MM.1S (cell line): ENCODE data around the gene WFDC10B.
"Not testable (repeated sequence)": the region's sequence is repeated elsewhere in the genome, so short reads cannot be mapped to it uniquely, and the experiment has no call there.

Experiments used
- DNase-seq: peaks from one replicate; pipeline ENCODE4 v3.0.0-alpha.2; 2015
- H2AFZ ChIP-seq: fragments of 300-600 bp; sonication (generic); 2 replicates; pipeline ENCODE4 v1.6.0; 2016; ENCODE audit warnings: antibody characterized with exemption, low read length
- H3F3A ChIP-seq: fragments of 300-600 bp; sonication (generic); 2 replicates; pipeline ENCODE4 v1.6.1; 2016; ENCODE audit warnings: mild to moderate bottlenecking, antibody characterized with exemption, low read length, moderate library complexity, mixed read lengths; ENCODE audit not compliant: insufficient read depth
- H3K27ac ChIP-seq: fragments of 300-600 bp; sonication (generic); 2 replicates; pipeline ENCODE4 v1.5.1; 2016; ENCODE audit warnings: mild to moderate bottlenecking, low read length
- H3K27me3 ChIP-seq: fragments of 300-600 bp; sonication (generic); replicated peaks from 2 replicates; pipeline ENCODE4 v1.6.0; 2016; ENCODE audit warnings: low read length; ENCODE audit not compliant: insufficient read depth
- H3K36me3 ChIP-seq: fragments of 300-600 bp; sonication (generic); replicated peaks from 2 replicates; pipeline ENCODE4 v1.6.1; 2016; ENCODE audit warnings: mild to moderate bottlenecking, low read length, mixed read lengths; ENCODE audit not compliant: insufficient read depth
- H3K4me1 ChIP-seq: fragments of 300-600 bp; sonication (generic); 2 replicates; pipeline ENCODE4 v1.6.1; 2016; ENCODE audit warnings: low read length, mixed read lengths
- H3K4me2 ChIP-seq: fragments of 300-600 bp; sonication (generic); 2 replicates; pipeline ENCODE4 v1.6.0; 2016; ENCODE audit warnings: low read depth, low read length
- H3K4me3 ChIP-seq: fragments of 300-600 bp; sonication (generic); 2 replicates; pipeline ENCODE4 v1.5.1; 2016; ENCODE audit warnings: low read length, mixed read lengths
- H3K79me2 ChIP-seq: fragments of 300-600 bp; sonication (generic); 2 replicates; pipeline ENCODE4 v1.6.1; 2016; ENCODE audit warnings: mixed run types, low read length, mixed read lengths
- H3K9ac ChIP-seq: fragments of 300-600 bp; sonication (generic); 2 replicates; pipeline ENCODE4 v1.6.1; 2016; ENCODE audit warnings: low read length, mixed read lengths
- H3K9me2 ChIP-seq: fragments of 300-600 bp; sonication (generic); replicated peaks from 2 replicates; pipeline ENCODE4 v1.6.1; 2016; ENCODE audit warnings: mild to moderate bottlenecking, low read length, mixed read lengths; ENCODE audit not compliant: insufficient read depth
- H3K9me3 ChIP-seq: fragments of 300-600 bp; sonication (generic); replicated peaks from 2 replicates; pipeline ENCODE4 v1.6.1; 2016; ENCODE audit warnings: mild to moderate bottlenecking, low read length, mixed read lengths; ENCODE audit not compliant: insufficient read depth
- H4K20me1 ChIP-seq: fragments of 300-600 bp; sonication (generic); 2 replicates; pipeline ENCODE4 v1.6.1; 2016; ENCODE audit warnings: mild to moderate bottlenecking, low read length, moderate library complexity, mixed read lengths; ENCODE audit not compliant: insufficient read depth
- EZH2 ChIP-seq: fragments of 300-600 bp; sonication (generic); optimal IDR thresholded peaks from 2 replicates; pipeline ENCODE3; 2017; ENCODE audit warnings: low read depth, mild to moderate bottlenecking, antibody characterized with exemption, low read length, mixed read lengths
- EZH2phosphoT487 ChIP-seq: fragments of 300-600 bp; sonication (generic); IDR thresholded peaks from 2 replicates; pipeline ENCODE4 v1.6.1; 2018; ENCODE audit warnings: antibody characterized with exemption, low read length
- TF ChIP-seq, protein P1 (sequence below): fragments of 300-600 bp; sonication (generic); IDR thresholded peaks from 2 replicates; pipeline ENCODE4 v1.5.1; 2016; ENCODE audit warnings: antibody characterized with exemption, low read length, mixed read lengths

WFDC10B gene

DNA sequence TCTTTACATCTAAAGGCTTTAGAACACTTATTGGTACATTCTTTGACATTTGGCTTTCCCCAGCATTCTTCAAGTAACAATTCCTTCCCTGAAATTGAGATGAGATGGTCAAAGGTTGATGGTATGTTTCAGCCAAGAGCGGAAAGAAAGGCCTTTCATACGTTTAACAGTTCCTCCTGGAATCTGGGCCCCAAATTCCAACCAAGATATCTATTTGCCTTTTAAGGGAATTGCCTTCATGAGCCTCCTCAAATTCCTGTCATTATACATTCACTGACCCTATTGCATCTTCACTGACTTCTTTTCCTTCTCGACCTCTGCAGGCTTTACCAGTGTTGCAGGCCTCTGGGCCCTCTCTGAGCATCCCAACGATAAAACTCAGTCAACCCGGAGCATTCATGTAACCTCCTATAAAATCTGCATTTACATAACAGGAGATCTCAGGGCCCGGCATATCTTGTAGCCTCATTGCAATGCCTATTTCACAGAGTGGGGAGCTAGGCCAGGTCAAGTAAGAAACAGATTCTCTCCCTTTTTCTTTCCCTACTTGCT lies 55.4 kb downstream of the WFDC10B start:
- H3K9me3 ChIP-seq, result no peaks in the 10 kb centered on the region
- no peaks in the 10 kb centered on the region for H3K79me2 ChIP-seq
- no peaks in the 10 kb centered on the region for H3K27me3 ChIP-seq
- H3K9me2 ChIP-seq, result no peaks in the 10 kb centered on the region
- H3K4me1 ChIP-seq, result no peaks in the 10 kb centered on the region
- H4K20me1 ChIP-seq, result no peaks in the 10 kb centered on the region
- H3K4me3 ChIP-seq, result no peak overlapping the region
- H3K27ac ChIP-seq, result no peak overlapping the region
- no peaks in the 10 kb centered on the region for H3K36me3 ChIP-seq
- TF ChIP-seq, protein P1, sequence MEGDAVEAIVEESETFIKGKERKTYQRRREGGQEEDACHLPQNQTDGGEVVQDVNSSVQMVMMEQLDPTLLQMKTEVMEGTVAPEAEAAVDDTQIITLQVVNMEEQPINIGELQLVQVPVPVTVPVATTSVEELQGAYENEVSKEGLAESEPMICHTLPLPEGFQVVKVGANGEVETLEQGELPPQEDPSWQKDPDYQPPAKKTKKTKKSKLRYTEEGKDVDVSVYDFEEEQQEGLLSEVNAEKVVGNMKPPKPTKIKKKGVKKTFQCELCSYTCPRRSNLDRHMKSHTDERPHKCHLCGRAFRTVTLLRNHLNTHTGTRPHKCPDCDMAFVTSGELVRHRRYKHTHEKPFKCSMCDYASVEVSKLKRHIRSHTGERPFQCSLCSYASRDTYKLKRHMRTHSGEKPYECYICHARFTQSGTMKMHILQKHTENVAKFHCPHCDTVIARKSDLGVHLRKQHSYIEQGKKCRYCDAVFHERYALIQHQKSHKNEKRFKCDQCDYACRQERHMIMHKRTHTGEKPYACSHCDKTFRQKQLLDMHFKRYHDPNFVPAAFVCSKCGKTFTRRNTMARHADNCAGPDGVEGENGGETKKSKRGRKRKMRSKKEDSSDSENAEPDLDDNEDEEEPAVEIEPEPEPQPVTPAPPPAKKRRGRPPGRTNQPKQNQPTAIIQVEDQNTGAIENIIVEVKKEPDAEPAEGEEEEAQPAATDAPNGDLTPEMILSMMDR, result no peak
- no peak for TF ChIP-seq EZH2
- no peak for TF ChIP-seq EZH2phosphoT487
- no peak for DNase-seq
- no peak overlapping the region for H3K9ac ChIP-seq
- H2AFZ ChIP-seq, result no peak overlapping the region
- no peaks in the 10 kb centered on the region for H3F3A ChIP-seq
- no peak overlapping the region for H3K4me2 ChIP-seq

DNA sequence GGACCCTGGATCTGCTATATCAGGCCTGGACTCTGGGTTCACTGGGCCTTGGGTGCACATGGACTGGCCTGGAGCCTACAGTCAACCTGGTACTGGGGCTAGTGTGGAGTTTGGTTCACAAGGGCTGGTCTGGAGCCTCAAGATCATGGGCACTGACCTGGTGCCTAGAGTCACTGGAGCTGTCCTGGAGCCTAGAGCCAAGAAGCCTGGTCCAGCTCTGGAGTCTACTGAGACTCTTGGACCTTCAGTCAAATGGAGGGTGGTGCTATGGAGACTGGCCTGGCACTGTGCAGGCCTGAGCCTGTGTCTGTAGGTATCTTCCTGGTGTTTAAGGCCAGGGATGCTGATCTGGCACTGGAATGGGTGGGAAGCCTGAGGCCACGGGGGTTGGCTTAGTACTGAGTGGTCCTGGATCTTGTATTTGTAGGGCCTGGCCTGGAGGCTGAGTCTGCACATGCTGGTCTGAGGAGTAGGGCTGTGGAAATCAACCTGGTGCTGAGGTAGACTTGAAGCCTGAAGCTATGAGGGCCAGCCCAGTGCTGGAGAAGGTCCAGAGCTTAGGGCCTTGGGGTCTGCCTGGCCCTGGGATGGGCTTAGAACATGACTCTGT lies 57.3 kb downstream of the WFDC10B start:
- Histone ChIP-seq H3K27me3 (no peaks in the 10 kb centered on the region), H3K4me2 (no peak overlapping the region), H3K36me3 (no peaks in the 10 kb centered on the region), H2AFZ (no peak overlapping the region), H3K79me2 (no peaks in the 10 kb centered on the region), H3F3A (no peaks in the 10 kb centered on the region), H4K20me1 (no peaks in the 10 kb centered on the region), H3K4me1 (no peaks in the 10 kb centered on the region), H3K9me3 (no peaks in the 10 kb centered on the region), H3K27ac (no peak overlapping the region), H3K4me3 (no peak overlapping the region), H3K9ac (no peak overlapping the region), H3K9me2 (no peaks in the 10 kb centered on the region)
- DNase-seq, result no peak
- TF ChIP-seq EZH2phosphoT487, result no peak
- TF ChIP-seq, protein P1, result no peak
- TF ChIP-seq EZH2, result no peak

DNA sequence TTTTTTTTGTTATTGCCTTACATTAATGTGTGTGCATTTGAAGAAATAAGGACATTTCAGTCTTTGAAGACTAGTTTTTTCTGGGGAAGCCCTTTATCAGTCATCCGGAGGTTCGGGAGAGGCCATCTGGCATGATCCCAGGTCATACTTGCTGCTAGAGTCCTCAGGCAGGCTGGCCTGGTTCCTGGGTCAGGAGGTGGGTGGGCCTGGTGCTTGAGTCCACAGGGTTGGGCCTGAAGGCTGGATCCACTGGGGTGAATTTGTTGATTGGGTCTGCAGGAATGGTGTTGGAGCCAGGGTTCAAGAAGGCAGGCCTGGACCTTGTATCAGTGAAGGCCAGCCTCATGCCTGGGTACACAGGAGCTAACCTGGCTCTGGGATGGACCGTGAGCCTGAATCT lies 57.9 kb downstream of the WFDC10B start:
- no peak overlapping the region for H3K9ac ChIP-seq

DNA sequence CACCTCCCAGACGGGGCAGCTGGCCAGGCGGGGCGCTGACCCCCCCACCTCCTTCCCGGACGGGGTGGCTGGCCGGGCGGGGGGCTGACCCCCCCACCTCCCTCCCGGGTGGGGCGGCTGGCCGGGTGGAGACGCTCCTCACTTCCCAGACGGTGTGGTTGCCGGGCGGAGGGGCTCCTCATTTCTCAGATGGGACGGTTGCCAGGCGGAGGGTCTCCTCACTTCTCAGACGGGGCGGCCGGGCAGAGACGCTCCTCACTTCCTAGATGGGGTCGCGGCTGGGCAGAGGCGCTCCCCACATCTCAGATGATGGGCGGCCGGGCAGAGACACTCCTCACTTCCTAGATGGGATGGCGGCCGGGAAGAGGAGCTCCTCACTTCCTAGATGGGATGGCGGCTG lies 59.0 kb downstream of the WFDC10B start:
- H2AFZ ChIP-seq, H3K4me2 ChIP-seq, H3K27ac ChIP-seq, H4K20me1 ChIP-seq, H3K4me1 ChIP-seq, H3K27me3 ChIP-seq, H3K79me2 ChIP-seq, H3F3A ChIP-seq, H3K9me2 ChIP-seq, DNase-seq, H3K9me3 ChIP-seq, H3K9ac ChIP-seq, H3K4me3 ChIP-seq, H3K36me3 ChIP-seq: not testable (repeated sequence)

More for the DNA sequence above, 57.9 kb downstream of the WFDC10B start:
- Histone ChIP-seq H3F3A (no peaks in the 10 kb centered on the region), H3K9me2 (no peaks in the 10 kb centered on the region), H3K9me3 (no peaks in the 10 kb centered on the region), H4K20me1 (no peaks in the 10 kb centered on the region), H3K4me3 (no peak overlapping the region), H3K4me2 (no peak overlapping the region), H3K4me1 (no peaks in the 10 kb centered on the region), H3K27me3 (no peaks in the 10 kb centered on the region), H3K27ac (no peak overlapping the region), H3K36me3 (no peaks in the 10 kb centered on the region), H2AFZ (no peak overlapping the region), H3K79me2 (no peaks in the 10 kb centered on the region)
- no peak for DNase-seq
- no peak for TF ChIP-seq EZH2
- TF ChIP-seq EZH2phosphoT487, result no peak
- TF ChIP-seq, protein P1, result no peak

DNA sequence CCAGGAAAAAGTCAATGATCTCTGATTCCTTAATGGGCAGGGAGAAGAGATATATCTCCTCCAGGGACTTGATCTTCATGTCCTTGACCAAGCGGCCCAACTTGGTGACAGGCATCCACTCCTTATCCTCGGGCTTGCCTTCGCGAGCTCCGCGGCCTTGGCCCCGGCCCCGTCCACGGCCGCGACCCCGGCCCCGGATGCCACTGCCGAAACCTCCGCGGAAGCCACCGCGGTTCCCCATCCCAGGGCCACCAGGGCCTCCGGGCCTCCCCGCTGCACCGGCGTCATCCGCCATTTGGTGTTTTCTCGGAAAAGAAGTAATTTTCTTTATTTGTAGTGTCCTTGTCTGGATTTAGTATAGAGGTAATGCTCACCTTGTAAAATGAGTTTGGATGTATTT lies 63.7 kb downstream of the WFDC10B start:
- H3K79me2 ChIP-seq, H3F3A ChIP-seq, H3K36me3 ChIP-seq, H3K4me3 ChIP-seq, H3K4me1 ChIP-seq, H3K27me3 ChIP-seq, DNase-seq, H3K27ac ChIP-seq, H2AFZ ChIP-seq, H4K20me1 ChIP-seq, H3K9ac ChIP-seq, H3K9me3 ChIP-seq, H3K9me2 ChIP-seq, H3K4me2 ChIP-seq: not testable (repeated sequence)
